GM19468 (cell line): ENCODE measurements around the gene EPB41L3.
"Not testable (repeated sequence)": the region's sequence is repeated elsewhere in the genome, so short reads cannot be mapped to it uniquely, and the experiment has no call there.

Source experiments
- ATAC-seq: cut with Tn5 transposase; IDR thresholded peaks from one replicate; pipeline ENCODE4 v1.9.1; 2021; ENCODE audit warnings: mild to moderate bottlenecking, moderate library complexity, moderate number of reproducible peaks; ENCODE audit not compliant: unreplicated experiment; ENCODE audit errors: extremely low read depth

EPB41L3 gene

DNA sequence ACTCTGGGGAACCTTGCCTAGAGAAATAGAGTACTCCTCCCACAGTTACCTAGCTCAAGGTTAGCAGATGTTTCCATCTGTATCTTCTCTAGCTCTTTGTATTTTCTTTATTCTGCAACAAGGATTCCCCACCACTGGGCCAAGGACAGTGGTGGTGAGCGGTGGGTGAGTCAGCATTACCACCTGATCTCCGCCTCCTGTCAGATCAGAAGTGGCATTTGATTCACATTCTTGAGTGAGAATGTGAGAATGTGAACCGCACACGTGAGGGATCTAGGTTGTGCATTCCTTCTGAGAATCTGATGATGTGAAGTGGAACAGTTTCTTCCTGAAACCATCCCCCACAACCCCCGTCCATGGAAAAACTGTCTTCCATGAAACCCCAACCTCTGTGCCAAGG, 9.0 kb downstream of the EPB41L3 start:
- ATAC-seq, result no peak

DNA sequence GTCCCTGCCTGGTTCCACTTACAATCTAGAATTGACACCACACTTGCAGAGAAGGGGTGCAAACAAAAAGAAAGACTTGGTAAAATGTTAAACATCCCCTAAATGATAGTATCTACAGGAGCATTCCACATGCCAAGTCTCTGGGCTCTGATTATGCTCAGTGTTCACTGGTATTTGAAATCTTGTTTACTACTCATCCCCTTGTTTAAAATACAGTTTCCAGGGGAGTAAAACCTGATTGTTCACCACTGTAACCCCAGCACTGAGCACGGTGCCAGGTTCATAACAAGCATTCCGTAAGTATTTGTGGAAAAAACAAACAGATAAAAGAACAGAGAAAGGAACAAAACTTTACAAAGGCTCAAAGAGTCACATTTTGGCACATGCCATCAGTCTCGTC, 11.7 kb downstream of the EPB41L3 start:
- no peak for ATAC-seq

DNA sequence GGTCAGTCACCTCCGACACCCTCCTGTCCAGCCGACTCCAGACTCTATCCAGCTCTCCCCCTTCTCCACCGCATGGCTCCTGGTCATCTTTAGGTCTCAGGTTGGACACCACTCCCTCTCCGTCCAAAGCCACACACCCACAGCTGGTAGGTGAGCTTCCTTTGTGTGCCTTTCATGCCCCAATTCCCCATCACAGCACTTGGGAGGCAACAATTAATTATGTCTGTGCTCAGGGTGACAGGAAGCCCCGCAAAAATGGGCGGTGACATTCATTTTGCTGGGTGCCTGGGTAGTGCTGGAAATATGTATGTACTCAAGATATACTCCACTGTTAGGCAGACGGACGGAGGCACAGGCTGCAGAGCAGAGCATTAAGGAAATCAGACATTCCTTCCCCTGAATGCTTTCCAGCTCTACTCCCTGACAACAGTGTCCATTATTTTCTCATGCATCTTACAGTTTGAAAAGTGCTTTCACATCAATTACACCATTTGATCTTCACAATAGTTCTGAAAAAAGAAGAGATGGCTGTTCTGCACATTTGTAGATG, 13.1 kb downstream of the EPB41L3 start:
- ATAC-seq, result no peak

DNA sequence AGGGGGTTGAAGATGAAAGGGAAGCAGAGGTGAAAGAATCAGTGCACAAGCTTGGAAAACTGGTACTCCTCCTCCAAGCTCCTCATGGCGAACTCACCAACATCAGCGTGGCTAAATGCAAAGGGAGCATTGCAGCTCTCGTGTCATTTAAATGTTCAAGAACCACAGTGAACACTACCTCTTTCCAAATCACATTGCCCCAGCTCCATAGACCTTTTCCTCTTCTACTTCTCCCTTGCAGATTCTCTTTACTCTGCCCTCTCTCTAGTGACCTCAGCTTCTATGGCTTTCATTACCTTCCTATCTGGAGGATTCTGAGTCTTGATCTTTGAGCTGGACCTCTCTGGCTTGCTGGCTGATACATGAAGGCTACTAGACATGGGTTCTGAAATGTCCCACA, 14.3 kb downstream of the EPB41L3 start:
- no peak for ATAC-seq

DNA sequence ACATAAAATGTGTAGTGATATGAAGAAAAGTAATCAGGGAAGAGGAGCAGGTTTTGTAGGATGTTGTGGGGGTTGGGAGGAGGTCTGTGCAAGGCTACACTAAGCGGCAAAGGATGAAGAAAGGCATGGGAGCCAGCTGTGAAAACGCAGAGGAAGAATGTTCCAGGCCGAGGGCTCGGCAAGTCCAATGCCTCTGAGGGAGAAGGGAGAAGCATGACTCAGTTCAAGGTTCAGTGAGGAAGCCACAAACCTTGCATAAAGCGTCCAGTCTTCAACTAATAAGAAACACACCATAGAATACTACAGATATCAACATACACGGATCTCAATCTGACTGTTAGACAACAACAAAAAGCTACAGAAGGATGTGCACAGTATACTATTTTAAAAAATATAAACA, 16.2 kb downstream of the EPB41L3 start:
- no peak for ATAC-seq

DNA sequence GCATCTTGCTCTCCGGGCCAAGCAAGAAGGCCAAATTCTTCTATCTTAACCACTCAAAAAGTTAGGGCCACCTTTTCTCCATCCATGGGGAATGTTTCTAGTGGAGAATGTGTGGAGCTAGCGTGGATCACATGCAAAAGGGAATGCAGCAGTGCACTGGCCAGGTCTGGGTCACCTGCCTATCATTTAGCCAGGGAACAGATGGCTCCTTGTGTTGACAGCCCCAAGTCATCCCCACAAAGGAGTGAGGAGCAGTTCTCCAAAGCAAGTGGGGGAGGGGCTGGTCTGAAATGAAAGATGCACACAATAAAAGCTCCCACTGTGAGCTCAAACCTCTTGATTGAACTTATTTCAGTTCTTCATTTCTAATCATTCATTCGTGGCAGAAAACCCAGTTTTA, 19.1 kb downstream of the EPB41L3 start:
- ATAC-seq, result no peak

DNA sequence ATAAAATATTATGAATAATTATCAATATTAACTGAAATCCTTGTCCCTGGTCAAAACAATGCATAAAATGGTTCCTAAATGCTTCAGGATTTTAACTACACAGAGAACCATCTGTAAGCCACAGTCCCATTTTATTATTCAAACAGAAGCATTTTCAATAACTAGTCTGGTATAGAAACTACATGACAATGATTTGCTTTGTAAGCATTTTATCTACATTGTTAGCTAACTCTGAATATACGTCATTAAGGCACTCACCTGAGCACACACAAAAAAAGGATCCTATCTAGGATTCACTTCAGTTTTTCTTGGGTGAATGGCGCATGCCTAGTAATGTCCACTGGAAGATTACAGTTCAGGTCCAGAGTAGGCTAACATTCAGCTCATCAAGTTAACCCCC, 22.8 kb downstream of the EPB41L3 start:
- no peak for ATAC-seq

DNA sequence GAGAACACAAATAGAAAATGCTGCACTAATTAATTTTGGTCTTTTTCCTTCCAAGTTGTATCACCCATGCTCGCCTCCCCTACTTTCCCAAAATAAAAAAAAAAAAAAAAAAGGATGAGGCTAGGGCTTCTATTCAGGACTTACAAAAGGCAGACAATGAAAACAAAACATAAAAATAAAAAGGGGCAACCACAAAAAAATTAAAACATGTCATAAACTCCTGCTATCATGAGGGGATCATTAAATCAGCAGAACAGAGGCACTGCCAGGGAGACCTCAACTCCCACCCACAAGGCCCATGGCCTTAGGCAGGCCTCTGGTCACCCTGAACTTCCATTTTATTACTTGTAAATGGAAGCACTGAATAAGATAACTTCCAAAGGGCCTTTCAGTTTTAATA, 23.3 kb downstream of the EPB41L3 start:
- no peak for ATAC-seq

DNA sequence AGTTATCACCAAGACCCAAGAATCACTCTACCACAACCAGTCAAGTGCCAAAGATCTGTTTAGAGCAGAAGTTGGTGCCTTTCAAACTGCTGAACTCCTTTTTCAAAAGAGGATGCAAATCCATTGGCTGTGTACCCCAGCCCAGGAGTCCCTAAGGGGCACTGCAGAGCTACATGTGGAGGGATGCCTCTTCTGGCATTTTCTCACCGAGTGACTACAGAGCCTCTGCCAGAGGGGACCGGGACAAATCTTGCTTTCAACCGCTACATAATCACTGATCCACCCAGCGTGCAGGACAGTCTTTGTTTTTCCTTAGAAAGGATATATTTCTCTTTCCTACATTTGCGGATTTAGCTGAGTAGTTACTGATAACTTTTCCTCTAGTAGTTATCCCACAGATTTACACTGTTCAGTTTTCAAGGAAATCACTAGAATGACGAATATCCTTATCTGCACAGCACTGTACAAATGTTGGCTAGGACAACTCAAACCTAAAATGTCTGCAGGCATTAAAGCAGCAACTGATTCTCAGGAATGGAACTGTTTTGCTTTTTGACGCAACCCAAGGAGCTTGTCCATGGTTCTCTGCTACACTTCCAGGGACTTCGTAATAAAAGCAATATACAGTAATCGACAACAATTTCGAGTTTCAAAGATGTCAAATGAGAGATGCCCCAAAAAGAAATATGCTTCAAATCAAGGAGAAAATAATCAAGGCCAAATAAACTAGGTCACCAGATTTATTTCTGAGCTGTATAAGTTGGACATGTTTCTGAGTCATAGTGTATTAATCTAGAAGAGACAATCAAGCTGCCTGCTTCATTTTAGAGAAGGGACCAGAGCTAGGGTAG, 24.1 kb downstream of the EPB41L3 start:
- no peak for ATAC-seq

DNA sequence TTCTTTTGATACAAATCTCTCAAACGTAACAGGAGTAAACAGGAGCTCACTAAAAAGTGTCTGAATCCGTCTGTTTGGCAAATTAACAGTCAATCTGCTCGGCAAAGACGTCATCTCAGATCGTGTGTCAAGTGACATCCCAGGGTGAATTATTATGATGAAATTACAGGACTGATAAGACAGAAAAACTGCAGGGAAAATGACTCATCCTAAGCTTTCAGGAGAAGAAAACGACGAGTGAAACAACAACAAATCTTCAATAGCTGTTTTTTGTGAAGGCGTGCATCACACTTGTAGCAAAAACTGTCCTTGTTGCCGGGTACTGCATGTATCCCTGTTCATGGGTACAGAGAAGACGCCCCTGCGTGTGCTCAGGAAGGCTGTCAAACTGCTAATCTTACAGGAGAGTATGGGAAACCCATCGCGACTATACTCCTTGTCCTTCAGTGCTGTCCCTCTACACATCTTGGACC, 24.9 kb downstream of the EPB41L3 start:
- ATAC-seq, result no peak

DNA sequence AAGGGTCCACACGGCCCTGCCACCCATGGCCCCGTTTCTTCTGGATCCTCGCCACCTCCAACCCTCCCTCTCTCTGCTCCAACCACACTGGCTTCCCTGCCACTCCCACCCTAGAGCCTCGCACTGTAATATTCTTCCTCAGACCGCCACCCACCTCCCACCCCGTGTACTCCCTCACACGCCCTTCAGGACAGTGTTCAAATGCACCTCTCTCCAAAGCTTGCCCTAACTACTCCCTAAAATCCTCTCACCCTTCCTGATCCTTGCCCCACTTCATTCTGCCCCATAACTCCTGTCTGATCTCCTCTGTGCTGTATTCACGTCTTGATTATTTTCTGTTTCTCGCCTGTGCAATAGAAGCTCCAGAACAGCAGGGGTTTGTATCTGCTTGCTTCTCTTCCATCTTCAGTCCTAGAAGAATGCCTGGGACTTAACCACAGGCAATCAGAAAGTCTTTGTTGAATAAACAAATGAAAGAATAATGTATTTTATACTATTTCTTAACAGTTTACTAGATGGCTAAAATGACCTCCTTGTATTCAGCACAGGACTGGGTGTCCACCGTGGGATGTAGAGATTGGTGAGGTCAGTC, 25.5 kb downstream of the EPB41L3 start:
- ATAC-seq, result no peak

DNA sequence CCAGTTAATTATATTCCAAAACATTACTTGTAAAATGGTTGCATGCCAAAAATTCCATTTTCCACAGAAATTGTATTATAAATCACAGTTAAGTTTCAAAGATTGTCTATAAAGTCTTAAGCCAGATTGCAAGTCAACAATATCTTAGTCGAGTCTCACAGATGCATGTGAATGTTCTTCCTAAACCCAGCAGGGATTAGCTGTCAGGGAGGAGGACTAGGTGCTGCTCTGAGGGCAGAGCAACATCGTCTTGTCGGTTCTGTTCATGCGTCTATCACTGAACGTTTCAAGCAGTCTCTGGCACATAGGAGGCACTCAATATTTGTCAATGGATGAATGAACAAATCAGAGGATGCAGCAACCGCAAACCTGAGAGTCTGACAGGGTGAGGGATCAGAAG, 27.0 kb downstream of the EPB41L3 start:
- ATAC-seq, result no peak

DNA sequence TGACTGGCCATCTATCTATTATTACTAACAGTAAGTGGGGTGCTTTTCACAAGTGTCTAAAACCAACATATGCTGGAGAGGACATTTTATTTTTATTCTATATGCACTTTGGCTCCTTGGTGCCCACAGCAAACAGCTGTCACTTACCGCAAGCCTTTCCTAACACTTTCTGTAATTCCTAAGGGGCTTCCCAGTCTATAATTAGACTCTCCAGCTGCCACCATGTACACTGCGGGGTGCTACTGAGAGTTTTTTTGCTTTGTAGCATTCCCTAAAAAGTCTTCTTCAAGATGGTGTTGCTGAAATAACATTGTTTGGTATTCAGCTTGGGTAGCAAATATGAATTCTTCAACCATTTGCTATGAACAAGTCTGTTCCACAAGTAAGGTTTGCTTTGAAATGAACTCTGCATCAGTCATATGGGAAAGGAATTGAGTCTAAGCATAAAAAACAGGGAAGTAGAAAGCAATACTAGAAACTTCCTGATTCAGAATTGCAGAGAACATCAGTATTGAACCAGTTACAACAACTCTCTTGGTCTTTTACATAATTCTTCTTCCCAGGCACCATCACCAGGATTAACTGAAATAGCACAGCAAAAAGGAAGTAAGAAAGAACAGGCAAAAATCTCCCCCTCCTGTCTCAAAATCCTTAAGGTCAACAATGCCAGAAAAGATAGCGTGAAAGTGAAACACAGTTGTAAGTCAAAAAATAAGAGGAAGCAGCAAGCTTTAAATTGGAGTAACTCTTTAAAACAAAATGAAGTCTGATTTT, 28.6 kb downstream of the EPB41L3 start:
- ATAC-seq, result no peak

DNA sequence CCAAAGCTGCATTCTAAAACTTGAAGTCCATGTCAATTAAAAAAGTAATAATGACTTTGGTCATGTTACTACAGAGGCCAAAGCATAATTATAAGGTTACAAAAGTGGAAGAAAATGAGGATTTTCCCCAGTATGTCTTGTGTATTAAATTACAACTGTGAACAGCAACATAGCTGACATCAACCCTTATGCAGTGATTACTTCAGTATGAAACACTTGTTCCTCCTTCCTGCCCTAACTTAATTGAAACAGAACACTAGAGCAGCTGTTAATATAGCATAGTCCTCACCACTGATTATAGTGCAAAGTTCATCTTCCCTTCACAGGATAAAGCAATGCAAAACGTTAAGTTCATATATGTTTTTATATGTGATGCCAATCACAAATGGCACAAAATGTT, 29.9 kb downstream of the EPB41L3 start:
- ATAC-seq, result no peak

DNA sequence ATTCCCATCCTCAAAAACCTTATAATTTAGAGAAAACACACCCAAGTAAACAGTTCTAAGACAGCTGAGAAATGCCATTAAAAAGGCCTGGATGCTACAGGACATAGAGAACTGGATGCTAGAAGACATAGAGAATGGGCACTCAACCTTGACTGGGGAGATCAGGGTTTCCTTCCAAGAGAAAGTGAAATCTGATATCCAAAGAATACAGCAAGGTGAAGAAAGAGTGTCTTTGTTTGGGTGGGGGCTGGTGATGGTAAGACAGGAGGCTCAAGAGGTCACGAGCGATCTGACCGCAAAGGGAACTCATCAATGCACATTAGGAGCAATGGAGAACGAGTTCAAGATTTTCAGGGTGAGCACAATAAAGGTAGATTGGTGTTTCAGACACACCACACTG, 31.6 kb downstream of the EPB41L3 start:
- no peak for ATAC-seq

DNA sequence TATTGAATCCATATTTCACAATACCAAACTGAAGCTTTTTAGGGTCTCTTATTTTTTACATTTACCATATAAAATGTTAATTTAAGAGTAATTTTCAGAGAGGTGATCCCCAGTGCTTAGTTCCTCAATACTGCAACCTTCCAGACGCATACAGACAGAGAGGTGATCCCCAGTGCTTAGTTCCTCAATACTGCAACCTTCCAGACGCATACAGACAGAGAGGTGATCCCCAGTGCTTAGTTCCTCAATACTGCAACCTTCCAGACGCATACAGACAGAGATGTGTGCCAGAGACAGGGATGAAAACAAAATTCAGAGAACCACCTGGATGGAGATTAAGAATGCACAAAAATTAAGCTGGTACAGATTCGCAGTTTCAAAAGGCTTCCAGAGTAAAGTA, 32.3 kb downstream of the EPB41L3 start:
- not testable (repeated sequence) for ATAC-seq

DNA sequence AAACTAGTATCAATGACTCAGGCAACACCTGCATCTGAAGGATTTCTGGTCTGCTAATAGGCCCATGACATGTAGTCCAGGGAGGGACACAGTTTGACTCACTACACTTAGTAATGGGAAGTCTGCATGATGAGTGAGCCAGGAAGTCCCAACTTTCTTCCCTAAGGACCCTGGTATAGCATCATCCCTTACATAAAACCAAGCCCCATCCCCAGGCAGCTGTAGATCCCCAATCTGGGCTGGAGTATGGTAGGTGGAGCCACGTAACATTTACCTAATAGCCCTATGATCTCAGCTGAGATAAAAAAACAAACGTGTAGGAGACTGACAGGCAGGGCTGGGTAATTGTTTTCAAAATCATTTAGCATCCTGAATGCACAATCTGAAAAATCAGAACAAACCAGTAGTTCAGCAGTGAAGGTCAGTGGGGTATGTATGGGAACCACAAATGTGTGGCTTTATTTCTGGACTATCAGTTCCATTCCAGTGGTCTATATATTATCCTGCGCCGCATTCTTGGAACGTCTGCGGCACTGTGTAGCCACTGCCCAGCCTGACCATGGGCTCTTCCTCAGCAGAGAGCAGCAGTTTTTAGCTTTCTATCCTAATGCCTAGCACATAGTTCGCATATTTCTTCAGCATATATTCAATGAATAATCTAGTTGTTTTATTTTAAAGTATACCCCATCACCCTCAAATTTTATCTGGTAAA, 33.5 kb downstream of the EPB41L3 start:
- no peak for ATAC-seq

DNA sequence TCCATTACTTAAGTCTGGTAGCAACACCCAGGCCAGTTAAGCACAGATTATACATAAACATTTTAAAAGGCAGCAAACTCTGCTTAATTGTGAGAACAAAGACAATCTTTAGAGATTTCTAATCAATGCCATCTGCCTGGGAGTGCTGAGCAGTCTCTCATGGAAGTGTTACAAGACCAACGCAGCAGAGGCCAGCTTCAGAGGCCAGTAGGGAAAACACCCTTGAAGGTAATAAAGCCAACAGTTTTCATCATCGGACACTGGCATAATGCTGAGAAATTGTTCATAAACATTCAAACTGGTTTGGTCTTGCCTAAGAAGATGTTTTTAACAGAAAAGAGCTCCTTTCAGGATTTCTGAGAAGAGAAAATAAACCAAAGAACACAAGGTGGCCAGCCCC, 35.0 kb downstream of the EPB41L3 start:
- ATAC-seq, result no peak

DNA sequence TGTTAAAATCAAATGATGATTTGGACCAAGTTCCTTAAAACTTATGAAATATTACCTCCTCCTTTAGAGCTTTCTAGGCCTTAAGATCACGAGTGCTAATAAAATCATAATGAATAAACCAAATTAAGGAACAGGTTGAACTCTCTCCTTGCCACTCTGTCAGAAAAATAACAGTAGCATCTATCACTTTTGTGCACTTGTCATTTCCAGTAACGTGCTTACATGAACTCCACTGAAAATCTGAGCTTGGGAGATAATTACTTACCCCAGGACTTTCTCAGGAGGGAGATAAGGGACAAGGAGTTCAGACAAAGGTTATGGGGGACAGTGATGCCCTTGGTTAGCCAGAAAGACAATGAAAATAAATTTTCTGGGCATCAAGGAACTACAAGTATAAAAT, 36.0 kb downstream of the EPB41L3 start:
- no peak for ATAC-seq

DNA sequence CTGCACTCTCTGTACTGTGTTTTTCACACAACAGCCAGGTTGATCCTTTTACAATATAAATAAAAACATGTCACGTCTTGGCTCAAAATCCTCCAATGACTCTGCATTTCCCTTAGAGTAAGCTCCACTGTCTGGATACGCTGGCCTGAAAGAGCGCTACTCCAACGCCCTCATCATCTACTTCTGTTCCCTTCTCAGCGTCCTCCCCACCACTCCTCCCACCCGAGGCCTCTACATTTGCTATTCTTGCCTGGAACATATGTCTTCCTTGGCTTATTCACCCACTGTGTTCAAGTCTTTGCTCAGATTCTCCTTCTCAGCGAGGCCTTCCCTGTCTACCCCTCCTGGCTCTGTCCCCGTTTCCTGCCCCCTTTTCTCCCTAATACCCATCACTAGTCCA, 37.6 kb downstream of the EPB41L3 start:
- no peak for ATAC-seq
